Upper lobe of left lung (tissue), 4 donors: Measurements from ENCODE around the gene PAX5.

Experiments used
- EP300 ChIP-seq, 4 donors: sonication (generic); formaldehyde crosslinking; IDR thresholded peaks; one replicate each; pipeline ENCODE4 v1.5.1; 2017; ENCODE audit warnings: antibody characterized with exemption in 4 of 4, control low read depth in 2 of 4
- POLR2A ChIP-seq, 4 donors: fragments of 450-650 bp; IDR thresholded peaks; one replicate each; pipeline ENCODE4 v1.5.1; 2016 to 2017; ENCODE audit warnings: antibody characterized with exemption in 4 of 4, mild to moderate bottlenecking in 2 of 4
- POLR2AphosphoS5 ChIP-seq, 2 donors: sonication (generic); formaldehyde crosslinking; IDR thresholded peaks; one replicate each; pipeline ENCODE4 v1.5.1; 2017; ENCODE audit warnings: antibody characterized with exemption in 2 of 2

- TF ChIP-seq POLR2A (IDR thresholded peaks at IDR 0.05) (no peak), EP300 (IDR thresholded peaks at IDR 0.05) (no peak), POLR2AphosphoS5 (IDR thresholded peaks at IDR 0.05) (no peak)
Measured at GRCh38 chr9:36840898-36841536, 193.1 kb downstream of the PAX5 start.
